Stomach (tissue), 9 donors: ENCODE data around the gene CHRNG. TPM values are rescaled to one million over a fixed set of nuclear protein-coding genes. Genes with fewer than 3 reads are reported as not detected.

Experiments used
- DNase-seq, 2 donors: peaks; one replicate each; pipeline versions ENCODE4 v3.0.0 to v3.0.0-alpha.2; 2013 to 2019
- H3K27ac ChIP-seq, 5 donors: fragments of 200-600 bp in 4 of 5; sonication (generic) in 4 of 5; one replicate each; pipeline ENCODE4 v1.5.1; 2013 to 2019; ENCODE audit warnings: mild to moderate bottlenecking in 1 of 5, moderate library complexity in 1 of 5
- H3K27me3 ChIP-seq, 3 donors: fragments of 200-600 bp; sonication (generic); one replicate each; pipeline ENCODE4 v1.5.1; 2017 to 2019; ENCODE audit warnings: mixed run types in 1 of 3
- H3K36me3 ChIP-seq, 4 donors: fragments of 200-600 bp; sonication (generic); 1 replicate in 3 of 4; 2 replicates in 1 of 4; pipeline ENCODE4 v1.5.1; 2016 to 2019
- H3K4me1 ChIP-seq, 4 donors: fragments of 200-600 bp; sonication (generic); one replicate each; pipeline ENCODE4 v1.5.1; 2016 to 2019
- H3K4me3 ChIP-seq, 4 donors: fragments of 200-600 bp; sonication (generic) in 3 of 4; one replicate each; pipeline ENCODE4 v1.5.1; 2016 to 2019; ENCODE audit warnings: mild to moderate bottlenecking in 1 of 4
- H3K9me3 ChIP-seq, 4 donors: fragments of 200-600 bp; sonication (generic); one replicate each; pipeline ENCODE4 v1.5.1; 2016 to 2019
- EP300 ChIP-seq: sonication (generic); formaldehyde crosslinking; IDR thresholded peaks from one replicate; pipeline ENCODE4 v1.6.1; 2017; ENCODE audit warnings: antibody characterized with exemption
- POLR2A ChIP-seq, 4 donors: fragments of 450-650 bp; IDR thresholded peaks; one replicate each; pipeline ENCODE4 v1.6.1; 2016; ENCODE audit warnings: antibody characterized with exemption in 4 of 4, control low read depth in 2 of 4, mild to moderate bottlenecking in 1 of 4, moderate library complexity in 1 of 4
- POLR2AphosphoS5 ChIP-seq, 3 donors: sonication (generic); formaldehyde crosslinking; IDR thresholded peaks; one replicate each; pipeline ENCODE4 v1.6.1; 2016; ENCODE audit warnings: antibody characterized with exemption in 3 of 3
- WGBS, 5 donors: extraction: QIAGEN DNeasy Blood & Tissue Kit in 3 of 5; methylation state at CpG; one replicate each; pipeline versions ENCODE4 v1.1.5 to v1.1.7; 2013 to 2018; 5-methylcytosine and 5-hydroxymethylcytosine counted together
- intact Hi-C: fragments of 100-400 bp; cut with DNase I; formaldehyde crosslinking; loops from one replicate; pipeline ENCODE4 v1.15.1; 2023; ENCODE audit warnings: low total_unique reads
- polyA plus RNA-seq, 3 donors: library from polyadenylated mRNA; stranded (reverse); fragments of 200-250 nt; gene quantifications; one replicate each; pipeline ENCODE4 v1.2.3, GENCODE V29; 2013
- total RNA-seq, 5 donors: library from RNA; depleted of rRNA; stranded (reverse); fragments of >200 nt; gene quantifications; one replicate each; pipeline versions ENCODE4 v1.1.0 to v1.2.3, GENCODE V29; 2014 to 2016
- TF ChIP-seq, protein P1 (sequence below), 7 experiments: fragments of 450-650 bp in 4 of 7; fragments of 200-600 bp in 3 of 7; sonication (generic) in 3 of 7; IDR thresholded peaks; one replicate each; pipeline ENCODE4 v1.5.1; 2016 to 2019; ENCODE audit warnings: antibody characterized with exemption in 7 of 7, control low read depth in 2 of 7, mild to moderate bottlenecking in 1 of 7
- donor health status: healthy with polysubstance abuse.
- donor health status: Bipolar disorder and iron deficiency.
- donor health status: healthy.

Gene CHRNG
- total and polyA plus RNA-seq, 8 donors = not detected

DNA sequence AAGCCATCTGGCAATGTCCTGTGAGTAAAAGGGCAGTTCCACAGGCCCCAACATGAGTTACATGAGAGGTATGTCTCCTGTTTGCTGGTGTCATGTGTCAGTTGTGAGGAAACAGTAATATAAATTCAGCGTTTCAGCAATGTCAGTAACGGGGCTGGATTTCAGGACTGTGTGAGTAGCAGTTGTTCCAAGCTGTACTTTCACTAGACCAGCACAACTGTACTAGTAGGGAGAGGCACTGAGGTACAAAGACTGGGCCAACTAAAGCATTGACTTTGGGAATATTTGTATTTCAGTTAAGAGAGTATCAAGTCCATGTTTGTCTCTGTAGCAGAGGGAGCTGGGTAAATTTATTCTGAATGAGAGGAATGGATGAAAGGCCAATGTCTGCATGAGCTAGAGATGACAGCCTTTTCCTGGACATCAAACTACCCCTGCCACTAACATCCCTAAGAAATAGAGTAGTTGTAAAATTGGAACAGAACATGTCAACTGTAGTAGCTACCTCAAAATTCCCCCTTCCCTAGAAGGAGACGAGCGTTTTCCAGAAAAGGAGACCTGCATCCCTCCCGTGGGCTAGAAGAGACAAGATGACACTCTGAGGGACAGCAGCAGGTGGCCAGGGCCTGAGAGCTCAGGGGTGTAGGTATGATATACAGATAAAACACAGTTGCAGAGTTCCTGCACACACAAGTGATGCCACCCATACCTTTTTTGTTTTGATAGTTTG, 35.3 kb downstream of the CHRNG start:
- DNase-seq = no peak
- Histone ChIP-seq H3K4me3 (no peak overlapping the region), H3K36me3 (peaks cover 19 to 84% (median 77%) of the 10 kb centered on the region in 4 donors), H3K4me1 (peaks cover 0 to 22% (median 11%) of the 10 kb centered on the region in 4 donors), H3K9me3 (no peaks in the 10 kb centered on the region), H3K27ac (peak overlapping the region in 3 of 5 donors; percentile 6 to 46 (median 39)), H3K27me3 (no peaks in the 10 kb centered on the region)
- WGBS, 5 donors = 78 to 87% (median 80%) methylated on average over 5 of the region's 5 CpGs
- TF ChIP-seq POLR2AphosphoS5 (IDR thresholded peaks at IDR 0.05) = no peak
- TF ChIP-seq, protein P1, sequence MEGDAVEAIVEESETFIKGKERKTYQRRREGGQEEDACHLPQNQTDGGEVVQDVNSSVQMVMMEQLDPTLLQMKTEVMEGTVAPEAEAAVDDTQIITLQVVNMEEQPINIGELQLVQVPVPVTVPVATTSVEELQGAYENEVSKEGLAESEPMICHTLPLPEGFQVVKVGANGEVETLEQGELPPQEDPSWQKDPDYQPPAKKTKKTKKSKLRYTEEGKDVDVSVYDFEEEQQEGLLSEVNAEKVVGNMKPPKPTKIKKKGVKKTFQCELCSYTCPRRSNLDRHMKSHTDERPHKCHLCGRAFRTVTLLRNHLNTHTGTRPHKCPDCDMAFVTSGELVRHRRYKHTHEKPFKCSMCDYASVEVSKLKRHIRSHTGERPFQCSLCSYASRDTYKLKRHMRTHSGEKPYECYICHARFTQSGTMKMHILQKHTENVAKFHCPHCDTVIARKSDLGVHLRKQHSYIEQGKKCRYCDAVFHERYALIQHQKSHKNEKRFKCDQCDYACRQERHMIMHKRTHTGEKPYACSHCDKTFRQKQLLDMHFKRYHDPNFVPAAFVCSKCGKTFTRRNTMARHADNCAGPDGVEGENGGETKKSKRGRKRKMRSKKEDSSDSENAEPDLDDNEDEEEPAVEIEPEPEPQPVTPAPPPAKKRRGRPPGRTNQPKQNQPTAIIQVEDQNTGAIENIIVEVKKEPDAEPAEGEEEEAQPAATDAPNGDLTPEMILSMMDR (IDR thresholded peaks at IDR 0.05) = no peak
- no peak for TF ChIP-seq POLR2A (IDR thresholded peaks at IDR 0.05)
- no peak for TF ChIP-seq EP300
- intact Hi-C loops = no loop called here

DNA sequence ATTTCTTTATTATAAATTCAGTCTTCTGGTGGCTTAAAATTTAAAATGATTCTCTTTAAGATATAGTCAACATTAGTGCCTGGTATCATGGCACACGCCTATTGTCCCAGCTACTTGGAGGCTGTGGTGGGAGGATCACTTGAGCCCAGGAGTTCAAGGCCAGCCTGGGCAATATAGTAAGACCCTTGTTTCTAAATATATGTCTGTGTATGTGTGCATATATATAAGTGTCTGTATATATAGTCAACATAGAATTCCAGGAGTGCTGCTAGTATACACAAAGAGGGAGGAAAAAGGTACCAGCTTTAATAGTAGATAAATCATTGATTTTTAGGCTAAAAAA, 35.9 kb downstream of the CHRNG start:
- no peak for DNase-seq
- intact Hi-C loops = no loop called here
- H3K27me3 ChIP-seq = no peaks in the 10 kb centered on the region
- H3K4me3 ChIP-seq = no peak overlapping the region
- WGBS, 5 donors = 89 to 98% (median 95%) methylated on average over 1 of the region's 1 CpG
- H3K4me1 ChIP-seq = peaks cover 0 to 21% (median 10%) of the 10 kb centered on the region in 4 donors
- TF ChIP-seq, protein P1 (IDR thresholded peaks at IDR 0.05) = no peak
- no peak for TF ChIP-seq POLR2A (IDR thresholded peaks at IDR 0.05)
- TF ChIP-seq POLR2AphosphoS5 (IDR thresholded peaks at IDR 0.05) = no peak
- TF ChIP-seq EP300 = no peak
- no peak overlapping the region for H3K27ac ChIP-seq
- H3K36me3 ChIP-seq = peaks cover 17 to 84% (median 73%) of the 10 kb centered on the region in 4 donors
- no peaks in the 10 kb centered on the region for H3K9me3 ChIP-seq

DNA sequence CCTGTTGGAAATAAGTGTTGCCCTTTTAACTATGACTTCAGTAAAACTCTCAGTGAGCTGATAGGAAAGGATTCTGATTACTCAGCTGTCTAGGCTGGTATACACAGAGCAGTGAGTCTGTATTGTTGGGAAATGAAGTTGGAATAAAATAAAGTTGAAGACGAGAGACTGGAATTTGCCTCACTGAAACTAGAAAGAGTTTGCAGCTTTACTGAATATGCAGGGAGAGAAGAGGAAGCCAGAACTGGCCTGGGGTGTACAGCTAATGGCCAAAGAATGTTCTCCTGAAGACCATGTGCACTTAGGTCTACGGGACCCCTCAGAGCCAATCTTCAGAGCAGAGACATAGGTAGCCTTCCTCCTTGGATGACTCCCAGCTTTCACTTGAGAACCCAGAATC, 37.5 kb downstream of the CHRNG start:
- H3K36me3 ChIP-seq = peaks cover 17 to 83% (median 72%) of the 10 kb centered on the region in 4 donors
- intact Hi-C loops = no loop called here
- H3K27me3 ChIP-seq = no peaks in the 10 kb centered on the region
- no peak for DNase-seq
- WGBS, 5 donors = 48 to 84% (median 67%) methylated on average over 2 of the region's 2 CpGs
- TF ChIP-seq POLR2A (IDR thresholded peaks at IDR 0.05) (no peak), POLR2AphosphoS5 (IDR thresholded peaks at IDR 0.05) (no peak), EP300 (no peak)
- TF ChIP-seq, protein P1 (IDR thresholded peaks at IDR 0.05) = no peak
- peaks cover 10 to 23% (median 17%) of the 10 kb centered on the region in 4 donors for H3K4me1 ChIP-seq
- H3K9me3 ChIP-seq = no peaks in the 10 kb centered on the region
- no peak overlapping the region for H3K4me3 ChIP-seq
- peak overlapping the region in 3 of 5 donors; percentile 6 to 31 (median 31) for H3K27ac ChIP-seq

DNA sequence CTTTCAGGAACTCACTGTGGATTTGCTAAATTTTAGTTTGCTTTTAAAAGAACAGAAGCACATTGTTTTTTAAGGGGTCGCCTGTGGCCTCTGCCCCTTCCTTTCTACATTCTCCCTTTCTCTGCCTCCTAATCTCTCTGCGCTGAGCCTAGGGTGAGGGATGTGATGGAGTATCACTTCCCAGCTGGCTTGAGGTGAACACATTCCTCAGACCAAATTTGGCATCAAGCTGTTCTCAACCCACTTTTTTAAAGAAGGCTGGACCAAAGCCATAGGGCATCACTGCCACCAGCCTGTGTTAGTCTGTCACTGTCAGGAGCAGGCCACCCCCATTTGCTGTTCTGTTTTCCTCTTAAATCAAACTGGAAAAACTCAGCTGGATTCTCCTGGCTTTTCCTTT, 38.3 kb downstream of the CHRNG start:
- Histone ChIP-seq H3K4me1 (peaks cover 10 to 27% (median 19%) of the 10 kb centered on the region in 4 donors), H3K9me3 (no peaks in the 10 kb centered on the region), H3K36me3 (peaks cover 15 to 83% (median 72%) of the 10 kb centered on the region in 4 donors), H3K27me3 (no peaks in the 10 kb centered on the region), H3K27ac (peak overlapping the region in 1 of 5 donors; percentile 31), H3K4me3 (no peak overlapping the region)
- DNase-seq = no peak
- TF ChIP-seq POLR2A (IDR thresholded peaks at IDR 0.05) (no peak), POLR2AphosphoS5 (IDR thresholded peaks at IDR 0.05) (no peak), EP300 (no peak)
- TF ChIP-seq, protein P1 (IDR thresholded peaks at IDR 0.05) = no peak
- WGBS, 5 donors = 76 to 94% (median 85%) methylated on average over 2 of the region's 2 CpGs
- intact Hi-C loops = no loop called here
